OCI-LY1 (cell line): ENCODE data around the gene SEC14L1.
A peak's percentile ranks its signal among the peaks of the same experiment; 100 is the strongest.

Experiments
- H2AFZ ChIP-seq: fragments of 200-600 bp; sonication (generic), shearing (Covaris generic); 2 replicates; pipeline ENCODE4 v1.6.0; 2014; ENCODE audit warnings: antibody characterized with exemption, mild to moderate bottlenecking, low read length
- H3F3A ChIP-seq: fragments of 200-600 bp; sonication (generic), shearing (Covaris generic); 2 replicates; pipeline ENCODE4 v1.6.0; 2014; ENCODE audit warnings: mild to moderate bottlenecking, antibody characterized with exemption, low read length, moderate library complexity; ENCODE audit not compliant: insufficient read depth
- H3K27ac ChIP-seq: fragments of 200-600 bp; sonication (generic); 2 replicates; pipeline ENCODE4 v1.5.1; 2014; ENCODE audit warnings: low read length, mixed run types, mild to moderate bottlenecking, low read depth; ENCODE audit not compliant: poor library complexity, severe bottlenecking
- H3K27me3 ChIP-seq: fragments of 200-600 bp; sonication (generic); 2 replicates; pipeline ENCODE4 v1.6.0; 2014; ENCODE audit warnings: antibody characterized with exemption, mild to moderate bottlenecking, low read length, moderate library complexity; ENCODE audit not compliant: insufficient read depth
- H3K36me3 ChIP-seq: fragments of 200-600 bp; sonication (generic); 2 replicates; pipeline ENCODE4 v1.6.1; 2014; ENCODE audit warnings: mild to moderate bottlenecking, antibody characterized with exemption, low read length, moderate library complexity, mixed read lengths; ENCODE audit not compliant: insufficient read depth
- H3K4me1 ChIP-seq: fragments of 200-600 bp; sonication (generic); 2 replicates; pipeline ENCODE4 v1.5.1; 2014; ENCODE audit warnings: mild to moderate bottlenecking, low read length, moderate library complexity; ENCODE audit not compliant: insufficient read depth, severe bottlenecking
- H3K4me2 ChIP-seq: fragments of 200-600 bp; sonication (generic), shearing (Covaris generic); 2 replicates; pipeline ENCODE4 v1.6.1; 2014; ENCODE audit warnings: low read length
- H3K4me3 ChIP-seq: fragments of 200-600 bp; sonication (generic); 2 replicates; pipeline ENCODE4 v1.5.1; 2014; ENCODE audit warnings: low read length, low read depth, mild to moderate bottlenecking, mixed read lengths; ENCODE audit not compliant: poor library complexity, severe bottlenecking
- H3K79me2 ChIP-seq: fragments of 200-600 bp; shearing (Covaris generic); 2 replicates; pipeline ENCODE4 v1.6.1; 2016; ENCODE audit warnings: mixed run types, low read length, mixed read lengths; ENCODE audit not compliant: insufficient read depth
- H3K9ac ChIP-seq: fragments of 200-600 bp; sonication (generic), shearing (Covaris generic); 2 replicates; pipeline ENCODE4 v1.6.1; 2014; ENCODE audit warnings: mild to moderate bottlenecking, low read length, mixed read lengths
- H3K9me2 ChIP-seq: fragments of 200-600 bp; sonication (generic), shearing (Covaris generic); 2 replicates; pipeline ENCODE4 v1.6.1; 2014; ENCODE audit warnings: low read depth, mild to moderate bottlenecking, low read length, mixed read lengths
- H3K9me3 ChIP-seq: fragments of 200-600 bp; shearing (Covaris generic); 2 replicates; pipeline ENCODE4 v1.6.1; 2014; ENCODE audit warnings: low read length, mixed read lengths
- H4K20me1 ChIP-seq: fragments of 200-600 bp; sonication (generic), shearing (Covaris generic); 2 replicates; pipeline ENCODE4 v1.6.0; 2016; ENCODE audit warnings: mild to moderate bottlenecking, low read length; ENCODE audit not compliant: insufficient read depth
- EZH2 ChIP-seq: fragments of 200-600 bp; sonication (generic), shearing (Covaris generic); IDR thresholded peaks from 2 replicates; pipeline ENCODE4 v1.8.0; 2017; ENCODE audit warnings: borderline replicate concordance, mixed run types, mild to moderate bottlenecking, antibody characterized with exemption, low read length, moderate library complexity, mixed read lengths
- TF ChIP-seq, protein P1 (sequence below): fragments of 200-600 bp; sonication (generic), shearing (Covaris generic); IDR thresholded peaks from 2 replicates; pipeline ENCODE4 v1.5.1; 2017; ENCODE audit warnings: mild to moderate bottlenecking, antibody characterized with exemption, low read length, moderate library complexity, mixed read lengths

Gene SEC14L1

DNA sequence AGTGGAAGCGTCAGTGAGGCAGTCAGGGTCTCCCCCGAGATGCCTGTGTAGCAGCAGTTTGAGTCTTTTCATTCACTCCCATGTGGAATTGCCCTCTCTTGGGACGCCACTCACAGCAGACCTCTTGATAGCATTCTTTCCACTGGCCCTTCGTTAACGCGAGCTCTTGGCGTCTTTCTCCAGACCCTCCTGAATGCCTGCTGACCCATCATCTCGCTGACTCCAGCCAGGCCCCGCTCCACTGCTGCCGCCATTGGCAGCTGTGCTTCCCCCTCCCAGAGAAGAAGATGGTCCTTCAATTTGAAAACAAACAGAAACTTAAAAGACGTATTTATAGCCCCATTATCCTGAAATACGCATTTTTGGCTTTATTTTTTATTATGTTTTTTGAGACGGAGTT is 63.1 kb downstream of the SEC14L1 start:
- Histone ChIP-seq H3K4me1 (peaks cover 51% of the 10 kb centered on the region), H3K4me2 (no peak overlapping the region), H3K36me3 (peaks cover 82% of the 10 kb centered on the region), H3K79me2 (no peaks in the 10 kb centered on the region), H2AFZ (no peak overlapping the region), H3K9ac (no peak overlapping the region), H3K9me3 (no peaks in the 10 kb centered on the region), H4K20me1 (no peaks in the 10 kb centered on the region), H3F3A (peaks cover 5% of the 10 kb centered on the region), H3K27me3 (no peaks in the 10 kb centered on the region), H3K9me2 (no peaks in the 10 kb centered on the region), H3K27ac (no peak overlapping the region), H3K4me3 (no peak overlapping the region)
- TF ChIP-seq, protein P1, sequence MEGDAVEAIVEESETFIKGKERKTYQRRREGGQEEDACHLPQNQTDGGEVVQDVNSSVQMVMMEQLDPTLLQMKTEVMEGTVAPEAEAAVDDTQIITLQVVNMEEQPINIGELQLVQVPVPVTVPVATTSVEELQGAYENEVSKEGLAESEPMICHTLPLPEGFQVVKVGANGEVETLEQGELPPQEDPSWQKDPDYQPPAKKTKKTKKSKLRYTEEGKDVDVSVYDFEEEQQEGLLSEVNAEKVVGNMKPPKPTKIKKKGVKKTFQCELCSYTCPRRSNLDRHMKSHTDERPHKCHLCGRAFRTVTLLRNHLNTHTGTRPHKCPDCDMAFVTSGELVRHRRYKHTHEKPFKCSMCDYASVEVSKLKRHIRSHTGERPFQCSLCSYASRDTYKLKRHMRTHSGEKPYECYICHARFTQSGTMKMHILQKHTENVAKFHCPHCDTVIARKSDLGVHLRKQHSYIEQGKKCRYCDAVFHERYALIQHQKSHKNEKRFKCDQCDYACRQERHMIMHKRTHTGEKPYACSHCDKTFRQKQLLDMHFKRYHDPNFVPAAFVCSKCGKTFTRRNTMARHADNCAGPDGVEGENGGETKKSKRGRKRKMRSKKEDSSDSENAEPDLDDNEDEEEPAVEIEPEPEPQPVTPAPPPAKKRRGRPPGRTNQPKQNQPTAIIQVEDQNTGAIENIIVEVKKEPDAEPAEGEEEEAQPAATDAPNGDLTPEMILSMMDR: no peak
- no peak for TF ChIP-seq EZH2

DNA sequence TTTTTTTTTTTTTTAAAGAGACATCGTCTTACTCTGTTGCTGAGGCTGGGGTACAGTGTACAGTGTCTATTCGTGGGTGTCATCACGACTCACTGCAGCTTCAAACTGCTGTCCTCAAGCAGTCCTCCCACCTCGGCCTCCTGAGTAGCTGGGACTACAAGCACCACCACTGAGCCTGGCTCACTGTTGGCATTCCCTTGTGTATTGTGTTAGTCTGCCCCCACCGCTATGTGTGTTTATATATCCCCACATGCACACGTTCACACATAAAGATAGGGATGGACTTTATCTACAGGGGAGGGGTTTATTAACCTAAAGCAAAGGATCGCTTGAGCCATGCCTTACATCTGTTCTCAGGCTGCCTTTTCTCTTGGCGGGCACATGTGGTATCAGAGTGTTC is 63.8 kb downstream of the SEC14L1 start:
- peaks cover 5% of the 10 kb centered on the region for H3F3A ChIP-seq
- no peaks in the 10 kb centered on the region for H3K27me3 ChIP-seq

DNA sequence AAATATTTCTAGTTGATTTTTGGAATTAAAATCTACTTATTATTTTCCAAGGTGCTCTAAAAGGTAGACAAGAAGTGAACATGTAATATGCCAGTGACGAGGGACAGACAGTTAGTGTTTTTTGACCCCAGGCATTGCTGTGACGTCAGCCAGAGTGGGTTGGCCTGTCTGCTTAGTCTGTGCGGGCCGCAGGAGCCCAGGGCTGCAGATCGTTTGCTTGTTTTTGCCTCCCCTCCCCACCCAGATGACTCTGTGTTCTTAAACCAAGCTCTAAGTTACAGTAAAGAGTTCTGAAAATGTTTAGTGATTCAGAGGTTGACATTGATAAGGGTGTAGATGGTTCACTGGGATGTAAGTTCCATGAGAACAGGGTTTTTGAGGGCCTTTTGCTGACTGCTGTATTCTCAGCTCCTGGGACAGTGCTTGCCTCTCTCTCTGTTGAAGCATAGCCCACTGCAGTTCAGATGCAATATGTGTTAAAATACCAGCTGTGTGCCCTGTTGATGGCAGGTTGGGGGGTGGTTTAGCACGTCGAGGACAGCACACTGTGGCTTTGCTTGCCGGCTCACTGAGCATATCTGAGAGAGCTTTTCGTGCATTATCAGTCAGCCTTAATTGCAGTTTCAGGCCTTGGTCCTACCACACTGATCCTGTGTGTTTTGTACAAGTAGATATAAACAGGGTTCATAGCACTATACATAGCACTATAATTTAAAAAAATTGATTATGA is 64.8 kb downstream of the SEC14L1 start:
- Histone ChIP-seq H3K9me2 (no peaks in the 10 kb centered on the region), H3K79me2 (no peaks in the 10 kb centered on the region), H3K9me3 (no peaks in the 10 kb centered on the region), H3K4me3 (no peak overlapping the region), H4K20me1 (no peaks in the 10 kb centered on the region), H3K27ac (peak overlapping the region; percentile 91), H3K27me3 (no peaks in the 10 kb centered on the region), H3F3A (peaks cover 5% of the 10 kb centered on the region), H2AFZ (no peak overlapping the region), H3K4me2 (peak overlapping the region; percentile 37; the same call in 1 of the 2 replicates), H3K4me1 (peaks cover 69% of the 10 kb centered on the region), H3K36me3 (peaks cover 84% of the 10 kb centered on the region), H3K9ac (peak overlapping the region; percentile 39; the same call in 1 of the 2 replicates)
- no peak for TF ChIP-seq EZH2
- TF ChIP-seq, protein P1: no peak

More for the DNA sequence above, 63.8 kb downstream of the SEC14L1 start:
- no peaks in the 10 kb centered on the region for H3K9me2 ChIP-seq
- no peaks in the 10 kb centered on the region for H4K20me1 ChIP-seq
- H3K27ac ChIP-seq: peak overlapping the region; percentile 91
- H3K4me2 ChIP-seq: peak overlapping the region; percentile 37; the same call in 1 of the 2 replicates
- no peaks in the 10 kb centered on the region for H3K9me3 ChIP-seq
- H2AFZ ChIP-seq: no peak overlapping the region
- H3K36me3 ChIP-seq: peaks cover 84% of the 10 kb centered on the region
- peak overlapping the region; percentile 39 for H3K9ac ChIP-seq
- peaks cover 58% of the 10 kb centered on the region for H3K4me1 ChIP-seq
- no peak overlapping the region for H3K4me3 ChIP-seq
- no peaks in the 10 kb centered on the region for H3K79me2 ChIP-seq
- no peak for TF ChIP-seq EZH2
- TF ChIP-seq, protein P1: no peak
